ENCODE data around the gene TAS2R1. TPM values are rescaled to one million over a fixed set of nuclear protein-coding genes. Genes with fewer than 3 reads are reported as not detected.

The TAS2R1 gene
- not detected for total RNA-seq
- long read RNA-seq, donor 1: 0 reads
- long read RNA-seq, donor 2: 0 reads

- no peak for DNase-seq
- Histone ChIP-seq H3K4me1 (ENCODE audit: low read depth) (no peaks in the 10 kb centered on the region), H3K36me3 (ENCODE audit: low read depth) (no peaks in the 10 kb centered on the region), H3K9me3 (peaks cover 3% of the 10 kb centered on the region), H3K4me3 (no peak within 1 kb of the TSS)
- ATAC-seq: no peak
- TF ChIP-seq CTCF (IDR thresholded peaks at IDR 0.05): no peak
- intact Hi-C loops (cut with DNase I, micrococcal nuclease): no loop called here
These were observed at the start of gene TAS2R1 for GRCh38 chr5:9630251-9630650. TSS of gene TAS2R1 (minus strand) at chr5:9630351. CDS start at chr5:9630032, 319 bp downstream.

GRCh38 chr5:9670371-9670770 lies 40.2 kb upstream of the TAS2R1 start:
- ATAC-seq (no peak), DNase-seq (no peak)
- H3K4me1 ChIP-seq (ENCODE audit: low read depth): no peaks in the 10 kb centered on the region
- no peak for TF ChIP-seq CTCF (IDR thresholded peaks at IDR 0.05)
- no peak overlapping the region for H3K4me3 ChIP-seq
- no peaks in the 10 kb centered on the region for H3K9me3 ChIP-seq
- intact Hi-C loops (cut with DNase I, micrococcal nuclease): no loop called here
- no peaks in the 10 kb centered on the region for H3K36me3 ChIP-seq (ENCODE audit: low read depth)

- DNase-seq (no peak), ATAC-seq (no peak)
- no peak for TF ChIP-seq CTCF (IDR thresholded peaks at IDR 0.05)
- intact Hi-C loops (cut with DNase I, micrococcal nuclease): no loop called here
- H3K9me3 ChIP-seq: no peaks in the 10 kb centered on the region
- H3K4me1 ChIP-seq (ENCODE audit: low read depth): no peaks in the 10 kb centered on the region
- no peaks in the 10 kb centered on the region for H3K36me3 ChIP-seq (ENCODE audit: low read depth)
- H3K4me3 ChIP-seq: no peak overlapping the region
These were observed 37.8 kb upstream of the TAS2R1 start for GRCh38 chr5:9667906-9668305.

GRCh38 chr5:9663891-9664290 lies 33.7 kb upstream of the TAS2R1 start:
- Histone ChIP-seq H3K9me3 (no peaks in the 10 kb centered on the region), H3K4me3 (no peak overlapping the region), H3K36me3 (ENCODE audit: low read depth) (no peaks in the 10 kb centered on the region), H3K4me1 (ENCODE audit: low read depth) (no peaks in the 10 kb centered on the region)
- no peak for DNase-seq
- intact Hi-C loops (cut with DNase I, micrococcal nuclease): no loop called here
- no peak for ATAC-seq
- no peak for TF ChIP-seq CTCF (IDR thresholded peaks at IDR 0.05)

GRCh38 chr5:9661316-9662015 lies 31.3 kb upstream of the TAS2R1 start:
- no peak for DNase-seq
- intact Hi-C loops (cut with DNase I, micrococcal nuclease): no loop called here
- Histone ChIP-seq H3K4me1 (ENCODE audit: low read depth) (no peaks in the 10 kb centered on the region), H3K4me3 (no peak overlapping the region), H3K9me3 (no peaks in the 10 kb centered on the region), H3K36me3 (ENCODE audit: low read depth) (no peaks in the 10 kb centered on the region)
- TF ChIP-seq CTCF (IDR thresholded peaks at IDR 0.05): no peak
- no peak for ATAC-seq
